Right lobe of liver (tissue), 4 donors: Measurements from ENCODE around the gene GPN1.

Experiments used
- CTCF ChIP-seq, 4 donors: fragments of 200-600 bp in 3 of 4; fragments of 450-650 bp in 1 of 4; IDR thresholded peaks; one replicate each; pipeline versions ENCODE4 v1.5.1 to v1.8.0; 2016 to 2022; ENCODE audit warnings: antibody characterized with exemption in 4 of 4, mild to moderate bottlenecking in 2 of 4
- POLR2A ChIP-seq: fragments of 450-650 bp; IDR thresholded peaks from one replicate; pipeline ENCODE4 v1.6.1; 2017; ENCODE audit warnings: antibody characterized with exemption, mild to moderate bottlenecking
- donor health status: DM: no; HTN: no; CAD: no.
- donor health status: DM: no; HTN: no; CAD: no.
- donor health status: DM: no; HTN: yes; CAD: no.

GRCh38 chr2:27581417-27582128 lies 47.3 kb upstream of the GPN1 start:
- TF ChIP-seq CTCF (IDR thresholded peaks at IDR 0.05) (no peak), POLR2A (no peak)
